ENCODE measurements around the gene SIK3. TPM values are rescaled to one million over a fixed set of nuclear protein-coding genes. Genes with fewer than 3 reads are reported as not detected.

SIK3 gene
- total and polyA plus RNA-seq, 2 experiments from 2014 or later = 6.1 to 33.9 TPM

GRCh38 chr11:117037975-117038350 lies 60.3 kb downstream of the SIK3 start (continued):
- no peak for TF ChIP-seq POLR2AphosphoS5 (IDR thresholded peaks at IDR 0.05; ENCODE audit: low read depth)
- TF ChIP-seq STAT1 (IDR thresholded peaks at IDR 0.05; ENCODE audit: unreplicated experiment) = no peak
- TF ChIP-seq CREB1 (CRISPR knock-in tag; IDR thresholded peaks at IDR 0.05; ENCODE audit: low read depth) = no peak
- TF ChIP-seq NANOG (IDR thresholded peaks at IDR 0.05; ENCODE audit: borderline replicate concordance) = no peak
- no peak for TF ChIP-seq EZH2 (IDR thresholded peaks at IDR 0.05; ENCODE audit: low read depth, unreplicated experiment)

- no peak overlapping the region for H3K27ac Mint-ChIP-seq
- DNase-seq (ENCODE audit: low spot score) = no peak
- H3K27ac ChIP-seq (ENCODE audit: low read depth) = no peak overlapping the region
- TF ChIP-seq ETS1 (IDR thresholded peaks at IDR 0.05) (no peak), CTCF (conservative IDR thresholded peaks at IDR 0.05; ENCODE audit: low read depth in 2 of 2) (no peak), REST (IDR thresholded peaks at IDR 0.05; ENCODE audit: unreplicated experiment) (no peak), NANOG (IDR thresholded peaks at IDR 0.05; ENCODE audit: borderline replicate concordance) (no peak), EZH2phosphoT487 (IDR thresholded peaks at IDR 0.05; ENCODE audit: unreplicated experiment) (no peak), CREB1 (CRISPR knock-in tag; IDR thresholded peaks at IDR 0.05; ENCODE audit: low read depth) (no peak), JUNB (IDR thresholded peaks at IDR 0.05; ENCODE audit: unreplicated experiment) (no peak), ZNF114 (CRISPR knock-in tag; IDR thresholded peaks at IDR 0.05) (no peak), ZNF462 (CRISPR knock-in tag; IDR thresholded peaks at IDR 0.05) (no peak), EZH2 (IDR thresholded peaks at IDR 0.05; ENCODE audit: low read depth, unreplicated experiment) (no peak), STAT1 (IDR thresholded peaks at IDR 0.05; ENCODE audit: unreplicated experiment) (no peak)
These were observed 60.8 kb downstream of the SIK3 start for GRCh38 chr11:117037279-117037974.

More at GRCh38 chr11:117037279-117037974, 60.8 kb downstream of the SIK3 start:
- H3K4me1 Mint-ChIP-seq = peaks cover 18% of the 10 kb centered on the region
- Histone ChIP-seq H3K79me2 (replicated peaks; ENCODE audit: insufficient read depth) (peaks cover 69% of the 10 kb centered on the region), H3K4me1 (ENCODE audit: insufficient read depth) (peaks cover 16% of the 10 kb centered on the region; the same call in 1 of the 2 replicates), H3F3A (replicated peaks; ENCODE audit: low read depth) (no peaks in the 10 kb centered on the region), H3K9me2 (ENCODE audit: insufficient read depth) (no peaks in the 10 kb centered on the region), H3K4me2 (0 out of 2 replicates have a peak overlapping the region, but pooled peaks have one; percentile 3), H2AFZ (no peak overlapping the region), H4K20me1 (replicated peaks; ENCODE audit: insufficient read depth) (peaks cover 8% of the 10 kb centered on the region), H3K4me3 (no peak overlapping the region), H3K27me3 (ENCODE audit: insufficient read depth) (no peaks in the 10 kb centered on the region), H3K36me3 (ENCODE audit: insufficient read depth) (no peaks in the 10 kb centered on the region)
- ATAC-seq = peak; percentile 51
- H3K9me3 Mint-ChIP-seq = no peaks in the 10 kb centered on the region
- H3K36me3 Mint-ChIP-seq (ENCODE audit: low read depth) = no peaks in the 10 kb centered on the region
- no peak overlapping the region for H3K4me3 Mint-ChIP-seq
- H3K27me3 Mint-ChIP-seq (ENCODE audit: insufficient read depth, low read depth, poor library complexity) = no peaks in the 10 kb centered on the region

Data from GM23338 (cell line).